Measurements from ENCODE around the gene MYBPC2.

Gene MYBPC2

GRCh38 chr19:50501568-50502475 is 69.1 kb downstream of the MYBPC2 start:
- DNase-seq, result no peak

- DNase-seq, result no peak
These were observed 73.3 kb downstream of the MYBPC2 start for GRCh38 chr19:50505856-50506611.

GRCh38 chr19:50506700-50507099 is 74.0 kb downstream of the MYBPC2 start:
- no peak for DNase-seq

- no peak for DNase-seq
These were observed 74.7 kb downstream of the MYBPC2 start for GRCh38 chr19:50507376-50507775.

- no peak for DNase-seq
These were observed 76.1 kb downstream of the MYBPC2 start for GRCh38 chr19:50508843-50509190.

- DNase-seq, result no peak
These were observed 76.7 kb downstream of the MYBPC2 start for GRCh38 chr19:50509366-50509765.

GRCh38 chr19:50510121-50510670 is 77.5 kb downstream of the MYBPC2 start:
- no peak for DNase-seq

- peak; percentile 73 for DNase-seq
These were observed 78.0 kb downstream of the MYBPC2 start for GRCh38 chr19:50510700-50511068.

- peak; percentile 95 for DNase-seq
These were observed 78.6 kb downstream of the MYBPC2 start, which contains the start of gene JOSD2 for GRCh38 chr19:50511069-50511822. Gene JOSD2 (minus strand): TSS chr19:50511191. CDS start chr19:50510431, 760 bp downstream.

GRCh38 chr19:50512112-50512998 is 79.7 kb downstream of the MYBPC2 start:
- DNase-seq, result no peak

GRCh38 chr19:50512999-50513745 is 80.5 kb downstream of the MYBPC2 start:
- no peak for DNase-seq

GRCh38 chr19:50513746-50514345 is 81.2 kb downstream of the MYBPC2 start, which contains the start of gene ASPDH:
Gene ASPDH (minus strand): TSS chr19:50513913. CDS start chr19:50513823, 90 bp downstream.
- no peak for DNase-seq

- DNase-seq, result peak; percentile 75
These were observed 81.9 kb downstream of the MYBPC2 start for GRCh38 chr19:50514346-50515167.

- no peak for DNase-seq
These were observed 82.5 kb downstream of the MYBPC2 start for GRCh38 chr19:50515168-50515561.
